ENCODE results near the gene CFAP52.

CFAP52 gene, protein sequence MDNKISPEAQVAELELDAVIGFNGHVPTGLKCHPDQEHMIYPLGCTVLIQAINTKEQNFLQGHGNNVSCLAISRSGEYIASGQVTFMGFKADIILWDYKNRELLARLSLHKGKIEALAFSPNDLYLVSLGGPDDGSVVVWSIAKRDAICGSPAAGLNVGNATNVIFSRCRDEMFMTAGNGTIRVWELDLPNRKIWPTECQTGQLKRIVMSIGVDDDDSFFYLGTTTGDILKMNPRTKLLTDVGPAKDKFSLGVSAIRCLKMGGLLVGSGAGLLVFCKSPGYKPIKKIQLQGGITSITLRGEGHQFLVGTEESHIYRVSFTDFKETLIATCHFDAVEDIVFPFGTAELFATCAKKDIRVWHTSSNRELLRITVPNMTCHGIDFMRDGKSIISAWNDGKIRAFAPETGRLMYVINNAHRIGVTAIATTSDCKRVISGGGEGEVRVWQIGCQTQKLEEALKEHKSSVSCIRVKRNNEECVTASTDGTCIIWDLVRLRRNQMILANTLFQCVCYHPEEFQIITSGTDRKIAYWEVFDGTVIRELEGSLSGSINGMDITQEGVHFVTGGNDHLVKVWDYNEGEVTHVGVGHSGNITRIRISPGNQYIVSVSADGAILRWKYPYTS

GRCh38 chr17:9576521-9577372 is at the start of gene CFAP52:
Gene CFAP52 (plus strand): TSS chr17:9576642. CDS start chr17:9576696, 54 bp downstream.
- peak within 1 kb of the TSS; percentile 75 for H3K4me3 ChIP-seq (replicated peaks; ENCODE audit: low read depth, low read length)

DNA sequence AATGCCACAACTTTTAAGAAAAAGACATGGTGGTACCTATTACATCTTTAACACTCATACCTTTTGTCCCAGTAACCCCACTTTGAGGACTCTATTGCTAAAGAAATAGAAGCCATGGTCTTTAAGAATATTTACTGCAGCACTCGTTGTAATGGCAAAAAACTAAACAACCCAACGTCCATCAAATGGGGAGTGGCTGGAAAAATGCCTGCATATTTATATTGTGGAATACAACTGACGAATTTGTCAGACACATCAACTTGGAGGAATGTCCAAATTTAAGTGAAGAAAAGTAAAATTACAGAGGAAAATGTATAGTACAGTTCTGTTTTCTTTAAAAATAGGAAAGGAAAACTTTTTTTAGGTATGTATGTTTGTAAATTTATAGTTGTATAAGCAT is 48.7 kb upstream of the CFAP52 start:
- no peak for DNase-seq (ENCODE audit: extremely low read depth, low read depth)
- TF ChIP-seq, protein P1, sequence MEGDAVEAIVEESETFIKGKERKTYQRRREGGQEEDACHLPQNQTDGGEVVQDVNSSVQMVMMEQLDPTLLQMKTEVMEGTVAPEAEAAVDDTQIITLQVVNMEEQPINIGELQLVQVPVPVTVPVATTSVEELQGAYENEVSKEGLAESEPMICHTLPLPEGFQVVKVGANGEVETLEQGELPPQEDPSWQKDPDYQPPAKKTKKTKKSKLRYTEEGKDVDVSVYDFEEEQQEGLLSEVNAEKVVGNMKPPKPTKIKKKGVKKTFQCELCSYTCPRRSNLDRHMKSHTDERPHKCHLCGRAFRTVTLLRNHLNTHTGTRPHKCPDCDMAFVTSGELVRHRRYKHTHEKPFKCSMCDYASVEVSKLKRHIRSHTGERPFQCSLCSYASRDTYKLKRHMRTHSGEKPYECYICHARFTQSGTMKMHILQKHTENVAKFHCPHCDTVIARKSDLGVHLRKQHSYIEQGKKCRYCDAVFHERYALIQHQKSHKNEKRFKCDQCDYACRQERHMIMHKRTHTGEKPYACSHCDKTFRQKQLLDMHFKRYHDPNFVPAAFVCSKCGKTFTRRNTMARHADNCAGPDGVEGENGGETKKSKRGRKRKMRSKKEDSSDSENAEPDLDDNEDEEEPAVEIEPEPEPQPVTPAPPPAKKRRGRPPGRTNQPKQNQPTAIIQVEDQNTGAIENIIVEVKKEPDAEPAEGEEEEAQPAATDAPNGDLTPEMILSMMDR (IDR thresholded peaks at IDR 0.05; ENCODE audit: low read depth, low read length, missing control alignments): no peak

More at GRCh38 chr17:9576521-9577372, at the start of gene CFAP52:
- TF ChIP-seq, protein P1 (IDR thresholded peaks at IDR 0.05; ENCODE audit: low read depth, low read length, missing control alignments): peak; percentile 85
- DNase-seq (ENCODE audit: extremely low read depth, low read depth): peak; percentile 48

DNA sequence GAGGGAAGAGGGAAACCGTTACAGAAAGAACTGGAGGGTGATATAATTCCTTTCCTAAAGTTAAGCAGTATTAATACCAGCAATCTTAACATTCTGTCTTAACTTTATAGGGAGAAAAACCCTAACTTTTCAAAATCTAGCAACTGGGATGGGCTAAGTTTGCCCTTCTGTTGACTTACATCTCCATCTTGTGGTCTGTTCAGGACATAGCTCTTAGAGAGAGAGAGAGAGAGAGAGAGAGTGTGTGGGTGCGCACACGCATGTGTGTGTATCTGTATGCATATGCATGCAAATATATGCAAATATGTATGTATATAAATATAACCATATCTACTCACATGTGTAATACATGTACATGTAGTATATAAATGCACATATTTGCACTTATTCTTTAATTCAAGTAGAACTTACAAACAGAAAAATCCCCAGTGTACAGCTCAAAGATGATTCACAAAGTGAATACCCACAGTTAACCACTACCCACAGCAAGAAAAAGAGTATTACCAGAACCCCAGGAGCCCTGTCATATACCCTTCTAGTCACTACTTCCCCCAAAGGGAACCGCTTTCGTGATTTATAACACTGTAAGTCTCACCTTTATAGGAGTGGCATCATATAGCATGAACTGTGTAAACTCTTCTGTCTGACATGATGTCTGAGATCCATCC is 47.3 kb upstream of the CFAP52 start:
- TF ChIP-seq, protein P1 (IDR thresholded peaks at IDR 0.05; ENCODE audit: low read depth, low read length, missing control alignments): peak; percentile 52
- DNase-seq (ENCODE audit: extremely low read depth, low read depth): peak; percentile 6

More for the DNA sequence above, 48.7 kb upstream of the CFAP52 start:
- no peak overlapping the region for H3K4me3 ChIP-seq (replicated peaks; ENCODE audit: low read depth, low read length)

DNA sequence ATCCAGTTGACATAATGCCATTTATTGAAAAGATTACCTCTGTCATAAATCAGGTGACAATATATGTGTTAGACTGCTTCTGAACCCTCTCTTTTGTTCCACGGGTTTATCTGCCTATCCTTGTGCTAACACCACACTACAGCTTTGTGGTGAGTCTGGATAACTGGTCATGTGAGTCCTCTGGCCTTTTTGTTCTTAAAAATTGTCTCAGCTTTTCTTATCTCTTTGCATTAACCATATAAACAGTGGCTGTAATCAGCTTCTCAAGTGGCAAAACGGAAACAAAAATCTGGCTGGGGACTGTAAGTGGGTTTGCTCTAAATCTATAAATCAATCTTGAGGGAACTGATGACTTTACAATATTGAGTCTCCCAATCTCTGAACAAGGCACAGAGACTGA is 45.4 kb upstream of the CFAP52 start:
- TF ChIP-seq, protein P1 (IDR thresholded peaks at IDR 0.05; ENCODE audit: low read depth, low read length, missing control alignments): no peak
- no peak for DNase-seq (ENCODE audit: extremely low read depth, low read depth)
- H3K4me3 ChIP-seq (replicated peaks; ENCODE audit: low read depth, low read length): no peak overlapping the region

More for the DNA sequence above, 47.3 kb upstream of the CFAP52 start:
- H3K4me3 ChIP-seq (replicated peaks; ENCODE audit: low read depth, low read length): no peak overlapping the region

DNA sequence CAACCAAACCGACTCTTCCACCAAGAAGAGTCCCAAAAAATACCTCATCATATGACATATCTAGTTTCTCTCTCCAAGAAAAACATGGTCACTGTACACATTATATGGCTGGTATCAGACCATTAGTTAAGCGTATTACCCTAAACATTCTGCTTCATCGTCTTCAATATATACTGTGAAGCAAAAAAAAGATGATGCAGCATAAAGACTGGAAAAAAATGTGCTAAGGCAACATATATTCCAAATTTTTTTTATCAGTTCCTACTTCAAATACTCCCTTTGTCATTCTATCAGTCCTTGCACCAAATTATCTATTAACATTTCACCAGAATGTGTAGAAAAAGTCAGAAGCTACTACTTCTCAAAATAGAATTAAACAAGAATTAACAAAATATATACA is 43.7 kb upstream of the CFAP52 start:
- TF ChIP-seq, protein P1 (IDR thresholded peaks at IDR 0.05; ENCODE audit: low read depth, low read length, missing control alignments): no peak
- no peak overlapping the region for H3K4me3 ChIP-seq (replicated peaks; ENCODE audit: low read depth, low read length)

DNA sequence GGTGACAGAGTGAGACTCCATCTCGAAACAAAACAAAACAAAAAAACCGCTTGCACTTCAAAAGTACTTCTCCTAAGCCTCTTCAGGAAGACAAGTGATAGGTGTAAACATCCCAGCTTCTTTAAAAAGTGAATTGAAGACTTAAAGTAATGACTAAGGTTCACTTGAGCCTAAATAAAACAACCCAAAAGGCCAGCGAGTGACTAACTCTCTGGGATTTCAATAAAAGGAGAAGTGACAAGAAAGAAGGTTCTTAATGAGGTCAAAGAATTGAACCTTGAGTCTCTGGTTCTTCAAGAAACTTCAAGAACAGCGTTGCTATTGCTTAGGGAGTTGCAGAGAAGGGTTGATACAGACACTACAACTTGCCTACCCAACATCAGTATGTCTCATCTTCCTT is 43.0 kb upstream of the CFAP52 start:
- TF ChIP-seq, protein P1 (IDR thresholded peaks at IDR 0.05; ENCODE audit: low read depth, low read length, missing control alignments): no peak
- no peak overlapping the region for H3K4me3 ChIP-seq (replicated peaks; ENCODE audit: low read depth, low read length)
- DNase-seq (ENCODE audit: extremely low read depth, low read depth): no peak

More for the DNA sequence above, 43.7 kb upstream of the CFAP52 start:
- DNase-seq (ENCODE audit: extremely low read depth, low read depth): no peak
